Fibroblast of lung (primary cell): ENCODE data around the gene ARL4A. TPM values are rescaled to one million over a fixed set of nuclear protein-coding genes. Genes with fewer than 3 reads are reported as not detected.

Experiments used
- DNase-seq, 2 donors: peaks; one replicate each; pipeline versions ENCODE4 v3.0.0 to v3.0.0-alpha.2; 2010; ENCODE audit warnings: low read depth in 2 of 2
- H2AFZ ChIP-seq: 2 replicates; pipeline ENCODE4 v1.5.1; 2012; ENCODE audit warnings: low read length, control low read depth, inconsistent platforms
- H3K27ac ChIP-seq: 2 replicates; pipeline ENCODE4 v1.5.1; 2011; ENCODE audit warnings: low read length, control low read depth; ENCODE audit not compliant: insufficient read depth
- H3K27me3 ChIP-seq: 2 replicates; pipeline ENCODE4 v1.5.1; 2011; ENCODE audit warnings: mild to moderate bottlenecking, low read length; ENCODE audit not compliant: control insufficient read depth, insufficient read depth
- H3K36me3 ChIP-seq: 2 replicates; pipeline ENCODE4 v1.5.1; 2011; ENCODE audit warnings: low read length; ENCODE audit not compliant: control insufficient read depth, insufficient read depth
- H3K4me1 ChIP-seq: 2 replicates; pipeline ENCODE4 v1.5.1; 2011; ENCODE audit warnings: low read length; ENCODE audit not compliant: control insufficient read depth, insufficient read depth; ENCODE audit errors: extremely low read depth
- H3K4me2 ChIP-seq: 2 replicates; pipeline ENCODE4 v1.5.1; 2011; ENCODE audit warnings: low read length, control low read depth; ENCODE audit not compliant: insufficient read depth; ENCODE audit errors: extremely low read depth
- H3K4me3 ChIP-seq, 4 experiments: fragments of 200-600 bp in 1 of 4; sonication (generic) in 1 of 4; replicated peaks in 1 of 4; 2 replicates each; pipeline ENCODE4 v1.5.1; 2011 to 2016; ENCODE audit warnings: low read length in 4 of 4, low read depth in 3 of 4, mild to moderate bottlenecking in 3 of 4, control low read depth in 2 of 4, inconsistent platforms in 1 of 4, mixed read lengths in 1 of 4; ENCODE audit not compliant: insufficient read depth in 1 of 4; ENCODE audit errors: control extremely low read depth in 1 of 4
- H3K79me2 ChIP-seq: 2 replicates; pipeline ENCODE4 v1.5.1; 2012; ENCODE audit warnings: mild to moderate bottlenecking, low read length, inconsistent platforms; ENCODE audit not compliant: control insufficient read depth, insufficient read depth
- H3K9ac ChIP-seq: 2 replicates; pipeline ENCODE4 v1.5.1; 2011; ENCODE audit warnings: mild to moderate bottlenecking, low read length, control low read depth; ENCODE audit not compliant: insufficient read depth
- H3K9me3 ChIP-seq: 2 replicates; pipeline ENCODE4 v1.5.1; 2012; ENCODE audit warnings: low read depth, low read length; ENCODE audit not compliant: control insufficient read depth, insufficient read depth
- H4K20me1 ChIP-seq: 2 replicates; pipeline ENCODE4 v1.5.1; 2011; ENCODE audit warnings: low read length; ENCODE audit not compliant: control insufficient read depth, insufficient read depth; ENCODE audit errors: extremely low read depth
- EZH2 ChIP-seq: IDR thresholded peaks from 2 replicates; pipeline ENCODE4 v1.5.1; 2012; ENCODE audit warnings: low read length, control low read depth, mild to moderate bottlenecking; ENCODE audit errors: missing control alignments
- polyA plus RNA-seq, 2 donors: library from polyadenylated mRNA; depleted of rRNA in 1 of 2; stranded (reverse) in 1 of 2; unstranded in 1 of 2; fragments of >200 nt; gene quantifications; 2 replicates each; pipeline ENCODE4 v1.2.1, GENCODE V29; 2011 to 2012; ENCODE audit warnings: missing spikeins in 1 of 2
- total RNA-seq: library from RNA; depleted of rRNA; stranded (reverse); fragments of >200 nt; gene quantifications from 2 replicates; pipeline ENCODE4 v1.2.1, GENCODE V29; 2014
- TF ChIP-seq, protein P1 (sequence below), 2 donors: IDR thresholded peaks in 1 of 2; conservative IDR thresholded peaks in 1 of 2; 1 replicate in 1 of 2; 2 replicates in 1 of 2; pipeline ENCODE4 v1.5.1; 2011 to 2012; ENCODE audit warnings: low read length in 2 of 2, control low read depth in 1 of 2, inconsistent platforms in 1 of 2, low read depth in 1 of 2, mild to moderate bottlenecking in 1 of 2

ARL4A gene
- total and polyA plus RNA-seq, 2 donors (not counting 1 experiment from before 2014, with no cell fraction given) = 11.4 to 37.0 TPM

DNA sequence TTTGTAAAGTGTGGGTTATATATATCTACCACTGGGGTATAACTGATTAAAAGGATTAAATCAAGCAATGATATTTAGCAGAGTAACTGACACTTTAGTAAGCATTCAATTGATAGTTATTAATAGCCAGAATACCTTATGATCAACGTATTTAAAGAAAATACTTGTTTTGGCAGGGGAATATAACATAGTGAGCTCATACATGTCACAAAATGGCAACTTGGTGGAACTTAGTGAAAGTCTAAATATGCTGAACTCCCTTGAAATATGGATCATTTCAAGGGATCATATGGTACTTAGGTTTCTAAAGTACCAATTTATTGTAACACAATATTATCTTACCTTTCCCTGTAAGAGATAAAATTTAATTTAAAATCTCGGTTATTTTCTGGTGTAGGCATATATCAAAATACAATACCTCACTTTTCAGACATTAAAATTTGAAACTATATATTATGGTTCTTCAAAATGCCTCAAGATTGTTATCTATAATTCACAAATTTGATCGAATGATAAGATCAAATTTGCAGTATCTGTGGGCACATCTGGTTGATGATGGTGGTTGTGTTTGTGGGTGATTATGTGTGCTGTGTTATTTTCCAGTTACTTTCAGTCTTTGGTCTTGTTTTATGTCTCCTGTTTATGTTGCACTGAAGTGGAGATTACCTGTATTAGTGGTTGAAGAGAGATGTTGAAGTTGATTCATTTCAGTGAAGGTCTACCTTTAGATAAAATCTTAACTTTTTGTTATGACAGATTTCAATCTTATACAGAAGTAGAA is 5.2 kb downstream of the ARL4A start:
- Histone ChIP-seq H3K79me2 (peaks cover 16% of the 10 kb centered on the region), H3K4me1 (no peaks in the 10 kb centered on the region), H3K4me3 (no peak overlapping the region), H3K9ac (no peak overlapping the region), H3K27me3 (no peaks in the 10 kb centered on the region), H3K27ac (no peak overlapping the region), H3K36me3 (no peaks in the 10 kb centered on the region), H4K20me1 (no peaks in the 10 kb centered on the region), H2AFZ (no peak overlapping the region), H3K9me3 (no peaks in the 10 kb centered on the region), H3K4me2 (no peak overlapping the region)
- DNase-seq = no peak
- TF ChIP-seq, protein P1, sequence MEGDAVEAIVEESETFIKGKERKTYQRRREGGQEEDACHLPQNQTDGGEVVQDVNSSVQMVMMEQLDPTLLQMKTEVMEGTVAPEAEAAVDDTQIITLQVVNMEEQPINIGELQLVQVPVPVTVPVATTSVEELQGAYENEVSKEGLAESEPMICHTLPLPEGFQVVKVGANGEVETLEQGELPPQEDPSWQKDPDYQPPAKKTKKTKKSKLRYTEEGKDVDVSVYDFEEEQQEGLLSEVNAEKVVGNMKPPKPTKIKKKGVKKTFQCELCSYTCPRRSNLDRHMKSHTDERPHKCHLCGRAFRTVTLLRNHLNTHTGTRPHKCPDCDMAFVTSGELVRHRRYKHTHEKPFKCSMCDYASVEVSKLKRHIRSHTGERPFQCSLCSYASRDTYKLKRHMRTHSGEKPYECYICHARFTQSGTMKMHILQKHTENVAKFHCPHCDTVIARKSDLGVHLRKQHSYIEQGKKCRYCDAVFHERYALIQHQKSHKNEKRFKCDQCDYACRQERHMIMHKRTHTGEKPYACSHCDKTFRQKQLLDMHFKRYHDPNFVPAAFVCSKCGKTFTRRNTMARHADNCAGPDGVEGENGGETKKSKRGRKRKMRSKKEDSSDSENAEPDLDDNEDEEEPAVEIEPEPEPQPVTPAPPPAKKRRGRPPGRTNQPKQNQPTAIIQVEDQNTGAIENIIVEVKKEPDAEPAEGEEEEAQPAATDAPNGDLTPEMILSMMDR (conservative IDR thresholded peaks at IDR 0.05 in 1 of 2, IDR thresholded peaks at IDR 0.05 in 1 of 2; ENCODE audit: low read depth in 1 of 2, low read length in 2 of 2) = no peak
- no peak for TF ChIP-seq EZH2

DNA sequence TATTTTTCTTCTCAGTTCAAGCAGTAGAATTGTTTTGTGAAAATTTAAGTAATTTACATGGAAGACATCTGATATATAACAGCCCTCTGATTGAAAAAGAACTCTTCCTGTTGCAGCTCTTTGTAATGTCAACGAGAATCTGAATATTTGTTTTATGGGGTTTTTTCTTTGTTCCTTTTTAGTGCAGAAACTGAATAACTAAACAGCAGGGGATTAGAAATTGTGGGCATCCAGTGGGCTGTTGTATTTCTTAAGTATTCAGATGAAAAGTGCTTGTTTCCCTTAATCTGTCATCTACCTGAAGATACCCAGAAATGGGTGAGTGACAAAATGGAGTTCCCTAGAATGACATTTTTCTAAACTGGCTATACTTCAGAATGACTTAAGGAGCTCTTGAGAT is 7.4 kb downstream of the ARL4A start:
- Histone ChIP-seq H3K9me3 (no peaks in the 10 kb centered on the region), H3K27me3 (no peaks in the 10 kb centered on the region), H3K9ac (no peak overlapping the region), H3K4me1 (no peaks in the 10 kb centered on the region), H3K79me2 (peaks cover 10% of the 10 kb centered on the region), H3K4me3 (no peak overlapping the region), H2AFZ (no peak overlapping the region), H3K27ac (no peak overlapping the region), H3K4me2 (no peak overlapping the region), H4K20me1 (no peaks in the 10 kb centered on the region), H3K36me3 (no peaks in the 10 kb centered on the region)
- TF ChIP-seq, protein P1 (conservative IDR thresholded peaks at IDR 0.05 in 1 of 2, IDR thresholded peaks at IDR 0.05 in 1 of 2; ENCODE audit: low read depth in 1 of 2, low read length in 2 of 2) = no peak
- TF ChIP-seq EZH2 = no peak
- no peak for DNase-seq

DNA sequence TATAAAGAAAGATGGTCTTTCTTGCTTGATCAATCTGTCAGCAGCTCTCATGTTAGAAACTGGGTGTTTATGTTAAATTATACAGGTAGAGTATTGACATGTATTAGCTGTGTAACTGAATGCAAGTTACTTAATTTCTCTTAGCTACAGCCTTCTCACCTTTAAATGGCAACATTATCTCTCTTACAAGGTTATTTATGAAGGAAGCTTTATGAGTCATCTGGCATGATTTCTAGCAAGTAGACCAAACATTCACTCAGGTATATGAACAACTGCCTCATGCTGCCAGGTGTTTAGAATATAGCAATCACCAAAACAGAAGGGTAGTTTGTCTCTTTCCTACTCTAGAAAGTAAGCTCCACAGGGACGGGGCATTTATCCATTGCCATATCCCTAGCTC is 8.5 kb downstream of the ARL4A start:
- H3K36me3 ChIP-seq = no peaks in the 10 kb centered on the region
- no peak overlapping the region for H2AFZ ChIP-seq
- TF ChIP-seq, protein P1 (conservative IDR thresholded peaks at IDR 0.05 in 1 of 2, IDR thresholded peaks at IDR 0.05 in 1 of 2; ENCODE audit: low read depth in 1 of 2, low read length in 2 of 2) = no peak
- TF ChIP-seq EZH2 = no peak
- no peak overlapping the region for H3K4me2 ChIP-seq
- H3K9me3 ChIP-seq = no peaks in the 10 kb centered on the region
- H3K27ac ChIP-seq = no peak overlapping the region
- H3K4me1 ChIP-seq = no peaks in the 10 kb centered on the region
- no peaks in the 10 kb centered on the region for H3K27me3 ChIP-seq
- no peak overlapping the region for H3K4me3 ChIP-seq
- no peaks in the 10 kb centered on the region for H4K20me1 ChIP-seq
- H3K79me2 ChIP-seq = peaks cover 1% of the 10 kb centered on the region
- H3K9ac ChIP-seq = no peak overlapping the region
- DNase-seq = no peak
